Inflammatory macrophage treated with lipopolysaccharide for 4 hours (primary cell): ENCODE data around the gene PIP4K2A.
"Not testable (repeated sequence)": the region's sequence is repeated elsewhere in the genome, so short reads cannot be mapped to it uniquely, and the experiment has no call there.

Source experiments
- DNase-seq: peaks from one replicate; pipeline ENCODE4 v3.0.0-alpha.2; 2020

Gene PIP4K2A

DNA sequence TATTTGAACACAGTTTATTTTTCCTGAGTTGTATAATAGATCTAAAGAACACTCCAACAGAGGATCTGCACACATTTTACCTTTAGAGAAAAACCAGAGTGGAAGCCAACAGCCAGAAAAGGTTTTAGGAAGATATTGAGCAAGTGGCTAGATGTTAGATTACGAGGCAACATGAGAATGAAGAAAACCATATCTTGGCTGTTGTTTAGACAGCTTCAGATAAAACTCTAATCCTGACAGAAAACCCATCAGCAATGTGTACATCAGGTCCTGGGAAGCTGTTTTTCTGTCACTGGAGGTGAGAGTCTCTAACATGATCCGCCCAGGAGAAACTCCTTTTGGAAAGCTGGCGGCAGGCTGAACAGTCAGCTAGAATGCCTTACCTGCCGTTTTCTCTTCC lies 209.6 kb downstream of the PIP4K2A start:
- DNase-seq, result no peak

DNA sequence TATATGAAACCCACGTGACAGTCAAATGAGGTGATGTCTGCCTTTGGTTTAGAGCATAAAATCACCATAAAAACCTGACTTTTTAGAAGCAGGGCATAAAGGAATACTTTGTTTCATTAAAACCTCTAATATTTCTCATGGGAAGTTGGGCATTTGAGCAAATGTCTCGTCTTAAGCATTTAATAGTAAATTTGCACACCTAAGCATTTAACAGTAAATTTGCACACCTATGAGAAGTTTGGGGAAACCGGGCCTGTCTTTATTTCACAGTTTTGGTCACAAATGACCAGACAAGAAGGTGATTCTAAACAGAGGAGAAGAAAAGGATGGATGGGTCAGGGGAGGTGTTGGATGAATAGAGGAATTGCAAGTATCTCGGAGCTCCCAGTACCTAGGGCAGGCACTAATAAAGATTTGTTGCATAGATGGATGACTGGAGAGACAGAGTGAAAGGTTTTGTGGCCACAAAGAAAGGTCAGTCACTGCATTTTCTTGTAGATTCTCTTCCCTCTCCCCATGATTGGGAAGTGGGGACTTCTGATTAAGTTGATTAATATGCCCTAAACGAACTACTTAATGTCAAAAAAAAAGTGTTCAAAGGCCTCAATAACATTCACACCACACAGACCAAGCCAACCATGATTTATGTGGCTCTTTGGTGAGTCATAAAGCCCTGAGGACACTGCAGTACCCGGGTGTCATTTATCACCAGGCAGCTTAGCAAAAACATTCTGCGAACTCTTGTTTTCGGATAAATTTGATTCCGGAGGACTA lies 210.9 kb downstream of the PIP4K2A start:
- no peak for DNase-seq

DNA sequence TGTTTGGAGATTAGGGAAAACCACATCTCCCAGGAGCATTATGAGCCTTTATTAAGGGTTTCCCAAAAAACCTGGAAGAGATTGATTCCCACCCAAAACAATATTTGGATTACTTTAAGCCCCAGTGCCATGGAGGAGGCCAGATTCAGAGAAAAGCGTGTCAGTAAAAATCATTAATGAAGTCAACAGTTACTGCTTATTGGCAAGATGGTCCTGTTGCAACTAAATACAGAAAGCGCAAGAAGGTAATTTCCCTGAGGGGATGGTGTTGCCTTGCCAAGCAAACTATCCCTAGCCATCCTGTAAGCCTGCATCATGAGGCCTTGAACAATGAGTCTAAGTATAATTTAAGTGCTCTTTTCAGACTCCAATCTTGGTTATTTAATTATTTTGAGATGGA lies 212.5 kb downstream of the PIP4K2A start:
- no peak for DNase-seq

DNA sequence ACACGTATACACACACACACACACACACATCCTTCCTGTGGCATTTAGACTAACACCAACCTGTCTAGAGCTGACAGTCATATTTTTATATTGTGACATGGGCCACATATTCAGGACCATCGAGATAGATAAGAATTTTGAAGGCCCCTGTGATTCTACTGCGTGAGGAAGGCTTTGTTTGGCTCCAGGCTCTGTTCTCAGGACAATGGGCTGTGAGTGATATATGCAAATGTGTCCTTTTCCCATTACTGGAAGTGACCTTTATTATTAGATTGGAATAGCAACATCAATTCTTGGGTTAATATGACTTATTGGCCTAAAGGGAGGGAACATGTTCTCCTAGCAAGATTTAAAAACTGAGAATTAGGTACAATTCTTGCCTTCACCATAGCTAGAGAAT lies 213.0 kb downstream of the PIP4K2A start:
- DNase-seq, result no peak

DNA sequence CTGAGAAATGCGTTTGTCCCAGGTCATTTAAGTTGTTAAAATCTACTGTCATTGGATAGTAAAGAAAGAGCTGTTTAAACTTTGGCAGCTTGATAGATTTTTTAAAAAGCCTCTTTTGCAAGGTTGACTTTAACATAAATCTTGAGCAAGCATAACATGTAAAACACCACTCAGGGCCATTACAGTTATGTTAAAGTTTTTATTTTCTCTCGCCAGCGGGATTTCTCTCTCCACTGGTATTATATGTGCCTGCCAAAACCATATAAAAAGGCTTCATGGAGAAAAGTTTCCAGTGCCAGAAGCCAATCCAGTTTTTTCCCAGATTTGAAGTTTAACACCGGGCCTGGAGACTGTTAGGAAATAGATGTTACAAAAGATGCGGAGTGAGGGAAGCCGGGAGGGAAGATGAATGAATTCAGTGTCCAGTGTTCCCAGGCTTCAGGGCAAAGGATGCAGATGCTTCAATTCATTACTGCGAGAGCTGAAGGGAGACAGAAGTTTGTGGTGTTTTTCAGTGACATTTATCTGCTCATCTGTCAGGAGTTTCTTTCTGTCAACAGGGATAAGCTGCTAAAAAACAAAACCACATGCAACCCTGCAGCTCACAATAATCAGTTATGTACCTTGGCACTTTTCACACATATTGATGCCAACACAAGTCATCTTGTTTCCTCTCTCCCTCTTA lies 213.6 kb downstream of the PIP4K2A start:
- DNase-seq, result no peak

DNA sequence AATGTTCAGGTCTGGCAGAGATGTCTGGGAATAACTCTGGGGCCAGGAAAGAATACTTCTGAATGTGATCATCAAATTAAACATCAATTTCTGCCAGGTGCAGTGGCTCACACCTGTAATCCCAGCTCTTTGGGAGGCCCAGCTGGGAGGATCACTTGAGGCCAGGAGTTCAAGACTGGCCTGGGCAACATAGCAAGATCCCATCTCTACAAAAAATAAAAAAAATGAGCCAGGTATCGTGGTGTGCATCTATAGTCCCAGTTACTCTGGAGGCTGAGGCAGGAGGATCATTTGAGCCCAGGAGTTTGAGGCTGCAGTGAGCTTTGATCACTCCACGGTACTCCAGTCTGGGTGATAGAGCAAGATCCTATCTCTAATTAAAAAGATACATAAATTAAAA lies 214.4 kb downstream of the PIP4K2A start:
- DNase-seq, result not testable (repeated sequence)

DNA sequence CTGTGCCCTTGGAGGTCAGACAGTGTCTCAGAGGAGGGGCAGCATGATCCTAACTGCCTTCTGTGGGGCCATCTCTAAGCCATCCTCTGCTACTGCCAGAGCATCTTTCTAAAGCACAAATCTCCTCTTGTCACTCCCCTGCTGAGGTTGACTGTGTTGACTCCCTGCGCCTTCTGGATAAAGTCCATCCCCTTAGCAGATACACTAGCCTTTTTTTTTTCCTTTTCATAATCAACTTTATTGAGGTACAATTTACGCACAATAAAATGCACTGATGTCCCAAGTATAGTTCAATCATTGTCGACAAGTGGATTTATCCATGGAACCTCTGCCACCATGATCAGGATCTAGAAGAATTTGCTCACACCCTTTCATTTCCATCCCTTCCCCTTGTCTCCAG lies 219.0 kb downstream of the PIP4K2A start:
- DNase-seq, result no peak

DNA sequence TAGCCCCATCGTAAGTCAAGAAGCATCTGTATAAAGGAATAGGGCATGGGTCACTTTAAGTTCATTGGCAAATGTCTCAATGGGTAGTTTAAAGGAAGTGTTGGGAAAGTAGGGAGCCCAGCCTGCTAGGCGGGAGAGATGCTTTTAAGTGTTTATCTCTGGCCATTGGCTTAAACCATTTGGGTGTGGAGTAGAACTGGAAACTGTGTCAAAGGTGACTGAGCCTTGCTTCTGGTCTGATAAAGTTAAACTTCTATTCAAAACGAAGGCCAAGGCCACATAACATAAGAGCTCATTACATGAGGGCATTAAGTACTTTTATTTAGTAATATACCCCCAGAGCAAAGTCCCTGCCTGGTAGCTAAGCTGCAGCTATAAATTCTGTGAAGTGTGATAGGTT lies 220.4 kb downstream of the PIP4K2A start:
- no peak for DNase-seq

DNA sequence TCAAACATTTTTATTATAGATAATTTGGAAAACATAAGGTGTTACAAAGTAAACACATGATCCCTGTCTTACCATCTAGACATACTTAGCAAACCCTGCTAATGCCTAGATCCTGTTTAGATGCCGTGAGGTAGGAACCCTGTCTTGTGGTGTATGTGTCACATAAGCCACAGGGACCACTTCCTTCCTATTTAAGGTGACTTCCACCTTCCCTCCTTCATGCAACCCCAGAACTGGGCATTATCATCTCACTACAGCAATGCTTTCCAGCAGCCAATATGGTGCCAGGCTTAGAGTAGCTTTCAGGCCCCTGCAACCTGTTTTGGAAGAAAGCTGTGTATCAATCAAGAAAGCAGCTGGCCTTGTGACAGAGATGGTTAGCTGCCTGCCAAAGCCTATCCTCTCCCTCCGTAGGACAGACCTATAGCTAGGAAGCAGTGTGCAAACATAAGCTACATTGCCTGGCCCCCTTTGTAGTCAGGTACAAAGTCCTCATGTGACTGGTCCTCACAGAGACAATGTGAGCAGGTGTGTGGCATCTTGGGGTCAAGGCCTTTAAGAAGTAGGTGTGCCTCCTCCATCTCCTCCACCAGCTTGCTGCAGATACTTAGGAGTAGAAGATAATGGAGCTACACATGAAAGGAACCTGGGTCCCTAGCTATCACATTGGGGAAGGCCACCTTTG lies 222.3 kb downstream of the PIP4K2A start:
- no peak for DNase-seq

DNA sequence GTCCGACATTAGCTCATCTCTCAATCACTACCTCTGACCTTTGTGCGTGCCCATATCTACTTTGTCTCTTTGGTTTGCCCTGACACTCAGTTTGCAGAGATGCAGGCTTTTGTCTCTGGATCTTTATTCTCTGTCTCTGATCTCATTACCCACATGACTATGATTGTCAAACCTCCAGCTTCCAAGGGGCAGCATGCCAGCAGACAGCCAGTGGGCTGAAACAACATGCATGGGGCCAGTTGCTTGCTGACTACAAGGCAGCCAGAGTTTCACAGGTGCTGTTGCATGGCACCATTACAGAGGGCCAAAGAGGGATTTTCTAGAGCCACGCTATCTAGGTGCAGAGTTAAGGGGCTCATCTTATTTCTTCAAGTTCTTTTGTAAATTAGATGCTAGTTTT lies 222.9 kb downstream of the PIP4K2A start:
- DNase-seq, result no peak

DNA sequence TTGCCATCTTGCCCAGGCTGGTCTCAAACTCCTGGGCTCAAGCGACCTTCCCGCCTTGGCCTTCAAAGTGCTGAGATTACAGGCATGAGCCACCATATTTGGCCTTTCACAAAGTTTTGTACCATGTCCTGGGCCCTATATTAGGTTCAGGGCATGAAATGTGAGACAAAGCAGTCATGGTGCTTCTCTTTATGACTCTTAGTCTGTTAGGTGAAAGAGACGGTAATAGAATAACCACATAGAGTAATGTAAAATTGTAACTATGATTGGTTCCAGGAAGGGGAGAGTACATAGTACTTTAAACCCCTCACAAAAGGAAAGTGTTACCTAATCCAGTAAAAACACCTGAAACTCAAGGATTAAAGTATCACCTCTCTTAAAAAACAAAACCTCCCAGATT lies 224.4 kb downstream of the PIP4K2A start:
- no peak for DNase-seq

DNA sequence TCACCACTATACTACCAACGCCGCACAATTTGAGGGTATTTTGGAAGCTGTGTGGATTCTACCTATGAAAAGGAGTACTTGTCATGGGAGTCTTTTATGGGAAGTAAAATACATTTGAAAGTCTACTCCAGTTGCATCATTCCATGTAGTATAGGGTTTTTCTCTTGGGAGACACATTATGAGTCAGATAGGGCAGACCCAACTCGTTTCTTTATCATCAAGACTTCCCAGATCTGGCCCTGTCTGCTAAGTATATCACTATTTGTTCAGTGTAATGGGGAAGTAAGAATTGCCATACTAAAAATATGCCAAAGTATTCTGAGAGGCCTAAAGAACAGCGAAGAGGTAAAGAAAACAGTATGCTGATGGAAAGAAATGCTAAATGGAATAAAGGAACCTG lies 224.9 kb downstream of the PIP4K2A start:
- DNase-seq, result peak; percentile 91

DNA sequence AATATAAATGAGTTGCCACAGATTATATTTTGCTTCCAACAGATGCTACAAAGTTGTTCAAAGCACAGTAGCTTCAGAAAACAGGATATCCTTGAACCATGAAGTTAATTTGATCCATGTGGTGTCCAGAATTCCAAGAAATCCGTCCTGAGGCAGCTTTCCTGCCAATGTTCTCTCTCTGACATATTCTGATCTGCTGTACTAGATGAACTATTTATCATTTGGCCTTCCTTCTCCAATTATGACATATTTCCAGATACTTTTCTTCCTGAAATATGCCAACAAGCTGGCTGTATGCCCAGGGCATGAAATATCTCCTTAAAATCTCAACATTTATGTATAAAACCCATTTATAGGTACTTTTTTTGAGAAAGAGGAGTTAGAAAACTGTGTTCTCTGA lies 227.9 kb downstream of the PIP4K2A start:
- DNase-seq, result no peak
